ENCODE measurements around the gene CCDC63. TPM values are rescaled to one million over a fixed set of nuclear protein-coding genes. Genes with fewer than 3 reads are reported as not detected.

The CCDC63 gene
- total and polyA plus RNA-seq, 3 experiments from 2014 or later, result not detected

DNA sequence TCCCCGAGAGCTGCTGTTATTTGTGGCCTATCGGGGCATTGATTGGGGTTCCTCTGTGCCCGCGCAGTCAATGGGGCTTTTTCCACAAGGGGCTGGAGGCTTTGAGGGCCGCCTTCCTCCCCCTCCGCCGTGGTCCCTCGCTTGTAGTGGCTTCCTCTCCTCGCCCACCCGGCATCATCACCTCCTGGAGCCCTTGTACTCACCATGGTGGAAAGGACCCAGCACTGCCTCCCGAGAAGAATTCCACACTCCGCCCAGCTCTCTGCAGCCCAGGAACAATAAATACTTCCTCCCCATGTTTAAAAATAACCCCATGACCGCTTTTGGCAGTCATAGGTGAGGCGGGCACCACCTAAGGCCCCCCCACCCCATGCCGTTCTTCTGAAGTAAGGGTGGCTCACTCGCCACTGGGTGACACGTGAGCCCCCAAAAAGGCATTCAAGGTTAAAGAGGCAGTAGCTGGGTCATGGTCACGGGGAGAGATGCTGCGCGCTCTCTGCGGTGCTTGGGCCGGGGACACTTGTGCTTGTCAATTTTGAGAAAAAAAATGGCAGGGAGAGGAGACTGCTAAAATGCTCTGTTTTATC is 73.6 kb downstream of the CCDC63 start, which contains the start of gene MYL2:
MYL2 (minus strand) TSS at position 256 of the 587 bp plus-strand sequence; CDS start at position 206, 50 bp downstream.
- Histone ChIP-seq H3K27me3 (ENCODE audit: insufficient read depth, low read length, poor library complexity, severe bottlenecking) (no peaks in the 10 kb centered on the region), H3K9me3 (ENCODE audit: low read length) (no peaks in the 10 kb centered on the region), H3K4me3 (ENCODE audit: low read length) (no peak within 1 kb of the TSS), H3K4me1 (ENCODE audit: insufficient read depth, low read length) (no peaks in the 10 kb centered on the region), H3K27ac (ENCODE audit: low read depth, low read length) (no peak within 1 kb of the TSS), H3K36me3 (ENCODE audit: insufficient read depth, low read length) (no peaks in the 10 kb centered on the region)
- Mint-ChIP-seq H3K27ac (peak within 1 kb of the TSS in 1 of 8 donors; percentile 64), H3K27me3 (peaks cover 14 to 46% of the 10 kb centered on the region in 2 donors), H3K36me3 (no peaks in the 10 kb centered on the region), H3K4me1 (no peaks in the 10 kb centered on the region), H3K9me3 (no peaks in the 10 kb centered on the region), H3K4me3 (peak within 1 kb of the TSS in 1 of 7 donors; percentile 54)
- POLR2A ChIA-PET, result no interaction called here
- CTCF ChIA-PET, result no interaction called here
- DNase-seq, result no peak

DNA sequence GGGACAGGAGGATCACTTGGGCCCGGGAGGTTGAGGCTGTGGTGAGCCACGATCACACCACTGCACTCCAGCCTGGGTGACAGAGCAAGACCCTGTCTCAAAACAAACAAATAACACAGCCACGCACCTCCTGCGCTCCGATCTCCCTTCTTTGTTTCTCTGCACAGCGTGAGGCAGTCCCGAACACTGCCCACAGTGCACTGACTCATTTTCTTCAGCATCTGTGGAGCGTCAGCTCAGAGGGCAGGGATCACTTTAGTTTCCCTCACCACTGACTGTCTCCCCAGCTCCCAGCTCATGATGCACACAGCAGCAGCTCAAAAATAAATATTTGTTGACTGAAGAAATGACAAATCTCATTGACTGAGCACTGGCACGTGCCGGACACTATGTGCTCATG is 74.5 kb downstream of the CCDC63 start:
- H3K9me3 ChIP-seq (ENCODE audit: low read length), result no peaks in the 10 kb centered on the region

DNA sequence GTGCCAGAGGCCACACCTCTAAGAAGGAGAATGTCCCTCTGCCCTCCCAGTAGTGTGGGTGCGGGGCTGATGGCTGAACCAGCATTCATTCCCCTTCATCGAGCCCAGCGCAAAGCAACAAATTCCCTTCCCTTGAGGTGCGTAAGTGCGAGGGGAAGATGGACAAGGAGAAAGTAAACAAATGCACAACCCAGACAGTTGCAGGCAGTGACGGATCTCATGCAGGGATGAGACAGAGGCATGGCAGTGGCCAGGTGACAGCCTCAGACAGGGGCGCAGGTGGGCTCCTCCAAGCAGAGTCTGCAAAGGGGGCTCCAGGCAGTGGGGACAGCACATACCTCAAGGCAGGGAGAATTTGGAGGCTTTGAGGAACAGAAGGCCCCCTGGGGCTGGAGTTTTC is 75.9 kb downstream of the CCDC63 start:
- POLR2A ChIA-PET, result no interaction called here

More for the DNA sequence above, 74.5 kb downstream of the CCDC63 start:
- no peak overlapping the region for H3K27ac Mint-ChIP-seq
- H3K9me3 Mint-ChIP-seq, result no peaks in the 10 kb centered on the region
- H3K4me1 Mint-ChIP-seq, result no peaks in the 10 kb centered on the region
- DNase-seq, result no peak
- Histone ChIP-seq H3K4me3 (ENCODE audit: low read length) (no peak overlapping the region), H3K36me3 (ENCODE audit: insufficient read depth, low read length) (no peaks in the 10 kb centered on the region), H3K4me1 (ENCODE audit: insufficient read depth, low read length) (no peaks in the 10 kb centered on the region), H3K27me3 (ENCODE audit: insufficient read depth, low read length, poor library complexity, severe bottlenecking) (no peaks in the 10 kb centered on the region), H3K27ac (ENCODE audit: low read depth, low read length) (no peak overlapping the region)
- H3K4me3 Mint-ChIP-seq, result no peak overlapping the region
- H3K27me3 Mint-ChIP-seq, result peaks cover 14 to 53% of the 10 kb centered on the region in 2 donors
- ChIA-PET POLR2A (no interaction called here), CTCF (no interaction called here)
- H3K36me3 Mint-ChIP-seq, result no peaks in the 10 kb centered on the region

DNA sequence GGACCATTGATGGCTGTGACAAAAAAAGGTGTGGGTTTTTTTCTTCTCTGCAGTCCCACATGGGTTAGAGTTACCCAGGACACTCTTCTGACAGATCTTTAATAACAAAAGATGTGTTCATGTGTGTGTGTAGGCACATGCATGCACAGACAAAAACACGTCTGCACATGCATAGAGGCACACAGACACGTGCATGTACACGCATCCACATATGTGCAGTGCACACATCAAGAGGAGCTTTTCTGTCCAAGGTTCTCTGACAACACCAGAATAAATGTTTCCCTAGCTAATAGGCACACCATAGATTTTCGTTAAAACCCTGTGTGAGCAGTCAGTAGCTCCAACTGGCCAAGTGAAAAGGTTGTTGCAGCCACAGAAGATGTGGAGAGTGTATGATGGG is 76.4 kb downstream of the CCDC63 start:
- ChIA-PET POLR2A (no interaction called here), CTCF (no interaction called here)

More for the DNA sequence above, 75.9 kb downstream of the CCDC63 start:
- H3K36me3 Mint-ChIP-seq, result no peaks in the 10 kb centered on the region
- H3K27me3 ChIP-seq (ENCODE audit: insufficient read depth, low read length, poor library complexity, severe bottlenecking), result no peaks in the 10 kb centered on the region
- H3K4me1 ChIP-seq (ENCODE audit: insufficient read depth, low read length), result no peaks in the 10 kb centered on the region
- CTCF ChIA-PET, result no interaction called here
- H3K4me3 ChIP-seq (ENCODE audit: low read length), result no peak overlapping the region
- no peaks in the 10 kb centered on the region for H3K36me3 ChIP-seq (ENCODE audit: insufficient read depth, low read length)
- H3K9me3 ChIP-seq (ENCODE audit: low read length), result no peaks in the 10 kb centered on the region
- H3K27ac ChIP-seq (ENCODE audit: low read depth, low read length), result no peak overlapping the region
- no peak overlapping the region for H3K4me3 Mint-ChIP-seq
- H3K27ac Mint-ChIP-seq, result no peak overlapping the region
- peaks cover 17 to 50% of the 10 kb centered on the region in 2 donors for H3K27me3 Mint-ChIP-seq
- H3K4me1 Mint-ChIP-seq, result no peaks in the 10 kb centered on the region
- no peaks in the 10 kb centered on the region for H3K9me3 Mint-ChIP-seq
- DNase-seq, result no peak

DNA sequence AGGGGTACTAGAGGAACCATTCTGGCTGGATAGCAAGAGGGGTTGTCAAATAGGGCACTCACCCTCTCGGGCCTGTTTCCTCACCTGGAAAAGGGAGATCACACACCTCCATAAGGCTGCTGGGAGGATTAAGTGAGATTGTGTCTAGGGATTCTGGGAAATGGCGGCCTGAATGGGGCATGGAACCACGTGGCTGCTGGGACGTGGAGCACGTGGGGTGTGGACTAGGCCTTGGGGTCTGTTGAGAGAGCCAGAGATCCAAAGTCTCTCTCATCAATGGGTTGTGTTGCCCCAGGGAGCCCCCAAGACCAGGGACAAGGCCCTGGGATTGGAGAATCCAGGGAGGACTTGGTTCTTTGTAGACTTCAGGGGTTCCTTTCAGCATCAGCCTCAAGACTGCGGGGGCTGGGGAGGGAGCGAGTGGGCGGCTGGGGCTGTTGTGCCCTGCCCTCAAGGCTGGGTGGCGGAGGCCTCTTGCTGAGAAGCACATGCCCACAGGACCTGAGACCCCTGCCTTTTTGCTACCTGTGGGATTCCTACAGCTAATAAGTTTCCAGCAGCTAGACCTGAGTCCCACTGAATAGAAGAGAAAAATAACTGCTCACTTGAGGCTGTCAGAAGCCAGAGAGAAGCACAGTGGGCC is 77.0 kb downstream of the CCDC63 start:
- ChIA-PET CTCF (no interaction called here), POLR2A (no interaction called here)
- no peaks in the 10 kb centered on the region for H3K4me1 ChIP-seq (ENCODE audit: insufficient read depth, low read length)
- Mint-ChIP-seq H3K27me3 (peaks cover 17 to 43% of the 10 kb centered on the region in 2 donors), H3K9me3 (no peaks in the 10 kb centered on the region), H3K36me3 (no peaks in the 10 kb centered on the region), H3K27ac (no peak overlapping the region), H3K4me1 (no peaks in the 10 kb centered on the region), H3K4me3 (no peak overlapping the region)
- no peaks in the 10 kb centered on the region for H3K36me3 ChIP-seq (ENCODE audit: insufficient read depth, low read length)
- no peak for DNase-seq
- H3K9me3 ChIP-seq (ENCODE audit: low read length), result no peaks in the 10 kb centered on the region
- H3K4me3 ChIP-seq (ENCODE audit: low read length), result no peak overlapping the region
- no peaks in the 10 kb centered on the region for H3K27me3 ChIP-seq (ENCODE audit: insufficient read depth, low read length, poor library complexity, severe bottlenecking)
- no peak overlapping the region for H3K27ac ChIP-seq (ENCODE audit: low read depth, low read length)

More for the DNA sequence above, 76.4 kb downstream of the CCDC63 start:
- Mint-ChIP-seq H3K27ac (no peak overlapping the region), H3K27me3 (peaks cover 17 to 45% of the 10 kb centered on the region in 2 donors), H3K9me3 (no peaks in the 10 kb centered on the region), H3K36me3 (no peaks in the 10 kb centered on the region), H3K4me3 (no peak overlapping the region), H3K4me1 (no peaks in the 10 kb centered on the region)
- Histone ChIP-seq H3K27me3 (ENCODE audit: insufficient read depth, low read length, poor library complexity, severe bottlenecking) (no peaks in the 10 kb centered on the region), H3K27ac (ENCODE audit: low read depth, low read length) (no peak overlapping the region), H3K4me3 (ENCODE audit: low read length) (no peak overlapping the region), H3K4me1 (ENCODE audit: insufficient read depth, low read length) (no peaks in the 10 kb centered on the region), H3K9me3 (ENCODE audit: low read length) (no peaks in the 10 kb centered on the region), H3K36me3 (ENCODE audit: insufficient read depth, low read length) (no peaks in the 10 kb centered on the region)
- no peak for DNase-seq

DNA sequence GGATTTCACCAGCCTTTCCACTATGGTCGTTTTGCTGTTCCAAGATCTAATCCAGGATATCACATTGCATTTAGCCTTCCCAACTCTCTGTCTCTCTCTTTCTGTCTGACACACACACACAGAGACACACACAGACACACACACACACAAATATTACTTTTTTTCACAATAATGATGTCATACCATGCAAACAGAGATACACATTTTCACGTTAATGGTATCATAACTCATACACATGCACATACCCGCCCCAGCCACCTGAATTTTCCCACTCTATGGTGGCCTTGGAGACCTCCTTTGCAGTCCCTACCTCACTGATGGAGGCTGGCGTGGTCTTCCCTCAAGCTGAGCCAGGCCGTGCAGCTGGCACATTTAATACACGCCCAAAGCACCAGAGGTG is 80.8 kb downstream of the CCDC63 start:
- Histone ChIP-seq H3K27ac (ENCODE audit: low read depth, low read length) (no peak overlapping the region), H3K9me3 (ENCODE audit: low read length) (no peaks in the 10 kb centered on the region), H3K4me3 (ENCODE audit: low read length) (no peak overlapping the region), H3K27me3 (ENCODE audit: insufficient read depth, low read length, poor library complexity, severe bottlenecking) (no peaks in the 10 kb centered on the region), H3K36me3 (ENCODE audit: insufficient read depth, low read length) (no peaks in the 10 kb centered on the region), H3K4me1 (ENCODE audit: insufficient read depth, low read length) (no peaks in the 10 kb centered on the region)
- no peak overlapping the region for H3K27ac Mint-ChIP-seq
- H3K4me3 Mint-ChIP-seq, result no peak overlapping the region
- no peaks in the 10 kb centered on the region for H3K4me1 Mint-ChIP-seq
- no peak for DNase-seq
- ChIA-PET CTCF (no interaction called here), POLR2A (no interaction called here)
- no peaks in the 10 kb centered on the region for H3K36me3 Mint-ChIP-seq
- no peaks in the 10 kb centered on the region for H3K9me3 Mint-ChIP-seq
- H3K27me3 Mint-ChIP-seq, result peaks cover 7 to 32% of the 10 kb centered on the region in 2 donors

DNA sequence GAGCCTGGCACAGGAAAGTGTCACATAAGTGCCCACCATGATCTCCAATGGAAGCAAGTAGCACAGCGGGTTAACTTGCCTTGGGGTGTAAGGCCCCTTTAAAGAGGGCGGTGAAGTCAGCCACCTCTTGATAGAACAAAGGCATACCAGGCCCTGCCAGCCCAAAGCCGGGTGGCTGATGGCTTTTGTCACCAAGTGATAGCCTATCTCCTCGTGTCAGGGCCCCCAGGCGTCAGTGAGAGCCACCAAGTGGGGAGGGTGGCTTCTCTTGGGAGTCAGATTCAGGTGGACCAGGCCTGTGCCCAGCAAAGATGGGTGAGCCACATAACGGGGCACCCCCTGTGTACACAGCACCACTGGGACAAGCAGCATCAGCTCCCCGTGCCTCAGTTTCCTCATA is 81.9 kb downstream of the CCDC63 start:
- Histone ChIP-seq H3K27me3 (ENCODE audit: insufficient read depth, low read length, poor library complexity, severe bottlenecking) (no peaks in the 10 kb centered on the region), H3K27ac (ENCODE audit: low read depth, low read length) (no peak overlapping the region), H3K4me1 (ENCODE audit: insufficient read depth, low read length) (no peaks in the 10 kb centered on the region), H3K36me3 (ENCODE audit: insufficient read depth, low read length) (no peaks in the 10 kb centered on the region), H3K9me3 (ENCODE audit: low read length) (no peaks in the 10 kb centered on the region), H3K4me3 (ENCODE audit: low read length) (no peak overlapping the region)
- Mint-ChIP-seq H3K27me3 (peaks cover 8 to 31% of the 10 kb centered on the region in 2 donors), H3K27ac (no peak overlapping the region), H3K4me3 (no peak overlapping the region), H3K36me3 (peaks cover 0 to 3% (median 0%) of the 10 kb centered on the region in 3 donors), H3K4me1 (no peaks in the 10 kb centered on the region), H3K9me3 (no peaks in the 10 kb centered on the region)
- POLR2A ChIA-PET, result no interaction called here
- CTCF ChIA-PET, result no interaction called here
- DNase-seq, result no peak

DNA sequence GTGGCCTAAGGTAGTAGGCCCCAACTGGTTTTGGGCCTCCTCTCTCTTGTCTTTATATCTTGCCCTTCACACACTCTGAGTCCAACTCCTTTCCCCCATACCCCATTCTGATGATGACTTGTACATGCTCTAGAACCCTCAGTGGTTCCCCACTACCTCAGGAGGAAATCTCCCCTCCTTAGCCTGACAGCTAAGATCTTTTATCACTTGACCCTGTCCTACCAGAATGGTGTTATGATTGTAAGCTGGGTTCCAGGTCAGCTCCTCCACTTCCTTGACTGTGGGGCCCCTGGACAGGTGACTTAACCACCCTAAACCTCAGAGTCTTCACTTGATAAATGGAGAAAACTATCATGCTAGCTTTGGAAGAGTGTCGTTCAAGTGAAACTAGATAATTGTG is 83.0 kb downstream of the CCDC63 start:
- Histone ChIP-seq H3K4me1 (ENCODE audit: insufficient read depth, low read length) (no peaks in the 10 kb centered on the region), H3K27ac (ENCODE audit: low read depth, low read length) (no peak overlapping the region), H3K9me3 (ENCODE audit: low read length) (no peaks in the 10 kb centered on the region), H3K4me3 (ENCODE audit: low read length) (no peak overlapping the region), H3K27me3 (ENCODE audit: insufficient read depth, low read length, poor library complexity, severe bottlenecking) (no peaks in the 10 kb centered on the region), H3K36me3 (ENCODE audit: insufficient read depth, low read length) (no peaks in the 10 kb centered on the region)
- CTCF ChIA-PET, result no interaction called here
- Mint-ChIP-seq H3K4me1 (no peaks in the 10 kb centered on the region), H3K4me3 (no peak overlapping the region), H3K9me3 (no peaks in the 10 kb centered on the region), H3K27me3 (peaks cover 9 to 38% of the 10 kb centered on the region in 2 donors), H3K27ac (no peak overlapping the region), H3K36me3 (peaks cover 0 to 3% (median 0%) of the 10 kb centered on the region in 3 donors)
- DNase-seq, result no peak
- POLR2A ChIA-PET, result no interaction called here
